Endothelial cell of umbilical vein (primary cell): Measurements from ENCODE around the gene ATOX1. TPM values are rescaled to one million over a fixed set of nuclear protein-coding genes. Genes with fewer than 3 reads are reported as not detected.
A peak's percentile ranks its signal among the peaks of the same experiment; 100 is the strongest.

Experiments
- BruUV-seq: library from RNA; stranded (reverse); fragments of 400-500 nt; replicated peaks from 2 replicates; lab custom pipeline; 2021; lab: Mats Ljungman, UMichigan
- CTCF ChIA-PET: fragments of 300-600, 350-600 bp; sonication (Branson Sonifier 250); formaldehyde crosslinking; loops from one replicate; lab custom pipeline; 2021; ENCODE audit warnings: antibody characterized with exemption, inconsistent platforms; lab: Charles Lee
- POLR2A ChIA-PET: fragments of 300-600, 350-600 bp; sonication (Branson Sonifier 250); formaldehyde crosslinking; loops from one replicate; lab custom pipeline; 2021; ENCODE audit warnings: antibody characterized with exemption, inconsistent platforms; lab: Charles Lee
- DNase-seq: peaks from one replicate; pipeline ENCODE4 v3.0.0-alpha.2; 2011; ENCODE audit warnings: low read depth, low spot score
- FAIRE-seq: peaks from 2 replicates; lab custom pipeline; 2011; peaks lifted over from hg19 to GRCh38; lab: Jason Lieb, UNC
- H2AFZ ChIP-seq: 2 replicates; pipeline ENCODE4 v1.6.0; 2012; ENCODE audit warnings: low read depth, low read length, control low read depth, inconsistent platforms
- H3K27ac ChIP-seq: 2 replicates; pipeline ENCODE4 v1.5.1; 2011; ENCODE audit warnings: low read depth, mild to moderate bottlenecking, control low read depth, low read length, moderate library complexity; ENCODE audit not compliant: insufficient read depth
- H3K27me3 ChIP-seq, 2 experiments: 2 replicates each; pipeline versions ENCODE4 v1.6.0 to v1.6.1; 2011; ENCODE audit warnings: low read length in 2 of 2, mixed read lengths in 1 of 2; ENCODE audit not compliant: control insufficient read depth in 2 of 2, insufficient read depth in 2 of 2
- H3K36me3 ChIP-seq, 2 experiments: 2 replicates in 1 of 2; 3 replicates in 1 of 2; pipeline ENCODE4 v1.5.1; 2011; ENCODE audit warnings: low read length in 2 of 2, mild to moderate bottlenecking in 1 of 2, moderate library complexity in 1 of 2; ENCODE audit not compliant: control insufficient read depth in 2 of 2, insufficient read depth in 2 of 2; ENCODE audit errors: extremely low read depth in 1 of 2
- H3K4me1 ChIP-seq: 3 replicates; pipeline ENCODE4 v1.5.1; 2011; ENCODE audit warnings: mild to moderate bottlenecking, low read length; ENCODE audit not compliant: control insufficient read depth, insufficient read depth; ENCODE audit errors: extremely low read depth
- H3K4me2 ChIP-seq: 2 replicates; pipeline ENCODE4 v1.6.1; 2011; ENCODE audit warnings: low read length, control low read depth, mixed read lengths; ENCODE audit not compliant: insufficient read depth
- H3K4me3 ChIP-seq, 3 experiments: fragments of 200-600 bp in 1 of 3; sonication (generic), shearing (Covaris generic) in 1 of 3; replicated peaks in 1 of 3; 2 replicates each; pipeline ENCODE4 v1.5.1; 2011 to 2016; ENCODE audit warnings: control low read depth in 3 of 3, low read length in 3 of 3, mild to moderate bottlenecking in 2 of 3, inconsistent platforms in 1 of 3, low read depth in 1 of 3, moderate library complexity in 1 of 3; ENCODE audit not compliant: insufficient read depth in 1 of 3
- H3K79me2 ChIP-seq: 2 replicates; pipeline ENCODE4 v1.6.0; 2012; ENCODE audit warnings: low read length, inconsistent platforms; ENCODE audit not compliant: control insufficient read depth, insufficient read depth
- H3K9ac ChIP-seq: replicated peaks from 2 replicates; pipeline ENCODE3; 2011; ENCODE audit warnings: low read length, control low read depth; ENCODE audit not compliant: insufficient read depth; ENCODE audit errors: extremely low read depth
- H3K9me1 ChIP-seq: replicated peaks from 3 replicates; pipeline ENCODE4 v1.6.0; 2011; ENCODE audit warnings: mild to moderate bottlenecking, low read length; ENCODE audit not compliant: control insufficient read depth, insufficient read depth; ENCODE audit errors: extremely low read depth
- H3K9me3 ChIP-seq: replicated peaks from 2 replicates; pipeline ENCODE4 v1.5.1; 2012; ENCODE audit warnings: low read length, inconsistent platforms; ENCODE audit not compliant: control insufficient read depth, insufficient read depth
- H4K20me1 ChIP-seq: replicated peaks from 2 replicates; pipeline ENCODE3; 2011; ENCODE audit warnings: mild to moderate bottlenecking, low read length; ENCODE audit not compliant: control insufficient read depth, insufficient read depth; ENCODE audit errors: extremely low read depth
- EZH2 ChIP-seq: IDR thresholded peaks from 2 replicates; pipeline ENCODE4 v1.6.1; 2012; ENCODE audit warnings: borderline replicate concordance, low read depth, mild to moderate bottlenecking, moderate library complexity, low read length, inconsistent platforms; ENCODE audit not compliant: severe bottlenecking
- FOS ChIP-seq: IDR thresholded peaks from 2 replicates; pipeline ENCODE4 v1.6.1; 2011; ENCODE audit warnings: mild to moderate bottlenecking, low read length, moderate library complexity, borderline replicate concordance; ENCODE audit not compliant: insufficient read depth
- GATA2 ChIP-seq: IDR thresholded peaks from 2 replicates; pipeline ENCODE4 v1.7.0; 2011; ENCODE audit warnings: low read depth, mild to moderate bottlenecking, moderate library complexity, mixed read lengths, low read length; ENCODE audit not compliant: insufficient read length, insufficient read depth
- JUN ChIP-seq: IDR thresholded peaks from 2 replicates; pipeline ENCODE4 v1.6.1; 2011; ENCODE audit warnings: borderline replicate concordance, low read depth; ENCODE audit not compliant: insufficient read length, insufficient read depth
- MYC ChIP-seq: IDR thresholded peaks from one replicate; pipeline ENCODE4 v1.6.1; 2011; ENCODE audit warnings: mild to moderate bottlenecking, low read depth, low read length
- POLR2A ChIP-seq: IDR thresholded peaks from 2 replicates; pipeline ENCODE4 v1.6.1; 2012; ENCODE audit warnings: low read depth, mild to moderate bottlenecking, control low read depth, low read length
- POLR2AphosphoS5 ChIP-seq: IDR thresholded peaks from 2 replicates; pipeline ENCODE4 v1.6.1; 2012; ENCODE audit warnings: low read depth, mild to moderate bottlenecking, control low read depth, low read length, moderate library complexity; ENCODE audit not compliant: insufficient read depth
- dilution Hi-C: fragments of 300-500 bp; cut with MboI; formaldehyde crosslinking; loops from one replicate; pipeline ENCODE4 v1.15.0; 2019; ENCODE audit warnings: low sequenced_read_pairs; ENCODE audit not compliant: extremely low pct_ligation_motif_present
- intact Hi-C: fragments of 100-400 bp; cut with micrococcal nuclease; formaldehyde crosslinking; loops from one replicate; pipeline ENCODE4 v1.10.0; 2022
- polyA plus RNA-seq, 4 experiments: library from polyadenylated mRNA; depleted of rRNA in 3 of 4; stranded (reverse) in 3 of 4; unstranded in 1 of 4; fragments of >200 nt; gene quantifications; 2 replicates each; pipeline versions ENCODE4 v1.2.1 to v1.2.3, GENCODE V29; 2011 to 2012; ENCODE audit warnings: missing spikeins in 1 of 4
- total RNA-seq: library from RNA; stranded (reverse); gene quantifications from 2 replicates; pipeline ENCODE4 v1.2.3, GENCODE V29; 2021
- TF ChIP-seq, protein P1 (sequence below): IDR thresholded peaks from 2 replicates; pipeline ENCODE4 v1.6.1; 2011; ENCODE audit not compliant: insufficient read depth, insufficient read length
- TF ChIP-seq, protein P2 (sequence below), 2 donors: IDR thresholded peaks; 1 replicate in 1 of 2; 2 replicates in 1 of 2; pipeline ENCODE4 v1.5.1; 2011; ENCODE audit warnings: low read length in 2 of 2, mild to moderate bottlenecking in 2 of 2, moderate library complexity in 2 of 2, control low read depth in 1 of 2, inconsistent platforms in 1 of 2, low read depth in 1 of 2; ENCODE audit not compliant: insufficient read depth in 1 of 2; ENCODE audit errors: extremely low read depth in 1 of 2

ATOX1 gene
- total and polyA plus RNA-seq, 2 donors (not counting 3 experiments of a cell fraction or from before 2014, with no cell fraction given) = 113 to 292 TPM

DNA sequence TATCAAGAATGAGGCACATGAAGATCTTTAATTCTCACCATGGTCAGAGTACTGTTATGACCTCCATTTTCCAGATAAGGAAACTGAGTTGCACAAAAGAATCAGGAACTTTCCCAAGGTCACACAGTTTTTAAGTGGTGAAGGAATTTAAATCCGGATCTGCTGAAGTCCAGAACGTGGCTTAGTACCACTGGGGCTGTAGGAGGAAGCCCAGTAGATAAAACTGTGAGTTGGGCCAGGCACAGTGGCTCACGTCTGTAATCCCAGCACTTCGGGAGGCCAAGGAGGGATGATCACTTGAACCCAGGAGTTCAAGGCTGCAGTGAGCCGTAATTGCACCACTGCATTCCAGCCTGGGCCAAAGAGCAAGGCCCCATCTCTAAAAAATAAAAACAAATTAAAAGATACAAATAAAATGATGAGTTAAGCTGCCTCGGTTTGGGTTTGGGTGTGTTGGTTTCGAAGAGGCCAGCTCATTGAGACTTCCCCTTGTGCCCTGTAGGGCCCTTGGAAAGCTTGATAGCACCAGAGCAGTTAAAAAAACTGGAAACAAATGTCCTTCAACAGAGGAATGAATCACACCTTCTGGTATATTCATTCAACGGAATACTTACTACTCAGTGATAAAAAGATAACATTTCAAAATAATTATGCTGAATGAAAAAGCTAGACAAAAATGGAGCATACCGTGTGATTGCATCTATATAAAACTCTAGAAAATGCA lies 20.1 kb downstream of the ATOX1 start:
- dilution Hi-C loops (no loop called here), intact Hi-C loops (no loop called here)
- no peak for FAIRE-seq
- CTCF ChIA-PET = interaction anchor here (0.8 to 10.7 kb wide), 9 partner anchors 9 to 291 kb away, joined by 3 to 323 read pairs (median 9); partner anchors contain the start of gene SLC36A1
- Histone ChIP-seq H2AFZ (no peak overlapping the region), H3K27ac (no peak overlapping the region), H3K9me3 (no peaks in the 10 kb centered on the region), H3K36me3 (no peaks in the 10 kb centered on the region), H3K4me2 (no peak overlapping the region), H3K4me3 (no peak overlapping the region), H4K20me1 (no peaks in the 10 kb centered on the region), H3K79me2 (no peaks in the 10 kb centered on the region), H3K4me1 (peaks cover 25% of the 10 kb centered on the region), H3K9ac (no peak overlapping the region), H3K9me1 (no peaks in the 10 kb centered on the region), H3K27me3 (no peaks in the 10 kb centered on the region)
- BruUV-seq = no TSS peak
- POLR2A ChIA-PET = interaction anchor here (0.7 to 3.6 kb wide), 2 partner anchors 54 to 66 kb away, joined by 4 to 16 read pairs; no protein-coding TSS in a partner anchor
- TF ChIP-seq POLR2A = no peak
- peak; percentile 44 for TF ChIP-seq FOS
- peak; percentile 57 for TF ChIP-seq GATA2
- no peak for DNase-seq

DNA sequence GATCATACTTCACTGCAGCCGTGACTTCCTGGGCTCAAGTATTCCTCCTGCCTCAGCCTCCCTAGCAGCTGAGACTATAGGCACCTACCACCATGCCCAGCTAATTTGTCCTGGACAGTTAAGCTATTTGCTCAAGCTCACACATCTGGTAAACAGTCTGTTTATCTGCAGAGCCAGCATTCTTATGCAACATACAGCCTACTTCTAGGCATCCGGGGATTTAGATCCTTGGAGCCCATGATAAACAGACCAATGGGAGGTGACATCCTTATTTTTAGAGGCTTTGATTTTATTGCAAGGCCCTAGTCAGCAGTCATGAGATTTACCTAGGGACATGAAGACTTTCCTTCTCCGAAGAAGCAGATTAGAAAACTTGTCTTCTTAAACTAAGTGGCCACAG lies 21.0 kb downstream of the ATOX1 start:
- Histone ChIP-seq H3K27ac (no peak overlapping the region), H3K9me1 (no peaks in the 10 kb centered on the region), H3K27me3 (no peaks in the 10 kb centered on the region), H3K9me3 (no peaks in the 10 kb centered on the region), H2AFZ (no peak overlapping the region), H3K79me2 (no peaks in the 10 kb centered on the region), H3K4me1 (peaks cover 22% of the 10 kb centered on the region), H3K4me2 (no peak overlapping the region), H3K9ac (no peak overlapping the region), H3K4me3 (no peak overlapping the region), H3K36me3 (no peaks in the 10 kb centered on the region), H4K20me1 (no peaks in the 10 kb centered on the region)
- CTCF ChIA-PET = interaction anchor here (1.6 to 10.7 kb wide), 3 partner anchors 73 to 290 kb away, joined by 4 to 323 read pairs (median 142); partner anchors contain the start of gene SLC36A1
- FAIRE-seq (no peak), DNase-seq (no peak)
- intact Hi-C loops (no loop called here), dilution Hi-C loops (no loop called here)
- POLR2A ChIA-PET = no interaction called here
- BruUV-seq = no TSS peak
- no peak for TF ChIP-seq GATA2
- TF ChIP-seq, protein P1, sequence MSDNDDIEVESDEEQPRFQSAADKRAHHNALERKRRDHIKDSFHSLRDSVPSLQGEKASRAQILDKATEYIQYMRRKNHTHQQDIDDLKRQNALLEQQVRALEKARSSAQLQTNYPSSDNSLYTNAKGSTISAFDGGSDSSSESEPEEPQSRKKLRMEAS = no peak
- TF ChIP-seq POLR2AphosphoS5 = no peak
- TF ChIP-seq MYC = no peak
- no peak for TF ChIP-seq JUN
- TF ChIP-seq POLR2A = no peak
- TF ChIP-seq FOS = no peak
- TF ChIP-seq, protein P2, sequence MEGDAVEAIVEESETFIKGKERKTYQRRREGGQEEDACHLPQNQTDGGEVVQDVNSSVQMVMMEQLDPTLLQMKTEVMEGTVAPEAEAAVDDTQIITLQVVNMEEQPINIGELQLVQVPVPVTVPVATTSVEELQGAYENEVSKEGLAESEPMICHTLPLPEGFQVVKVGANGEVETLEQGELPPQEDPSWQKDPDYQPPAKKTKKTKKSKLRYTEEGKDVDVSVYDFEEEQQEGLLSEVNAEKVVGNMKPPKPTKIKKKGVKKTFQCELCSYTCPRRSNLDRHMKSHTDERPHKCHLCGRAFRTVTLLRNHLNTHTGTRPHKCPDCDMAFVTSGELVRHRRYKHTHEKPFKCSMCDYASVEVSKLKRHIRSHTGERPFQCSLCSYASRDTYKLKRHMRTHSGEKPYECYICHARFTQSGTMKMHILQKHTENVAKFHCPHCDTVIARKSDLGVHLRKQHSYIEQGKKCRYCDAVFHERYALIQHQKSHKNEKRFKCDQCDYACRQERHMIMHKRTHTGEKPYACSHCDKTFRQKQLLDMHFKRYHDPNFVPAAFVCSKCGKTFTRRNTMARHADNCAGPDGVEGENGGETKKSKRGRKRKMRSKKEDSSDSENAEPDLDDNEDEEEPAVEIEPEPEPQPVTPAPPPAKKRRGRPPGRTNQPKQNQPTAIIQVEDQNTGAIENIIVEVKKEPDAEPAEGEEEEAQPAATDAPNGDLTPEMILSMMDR (IDR thresholded peaks at IDR 0.05; ENCODE audit: extremely low read depth in 1 of 2, insufficient read depth in 1 of 2, low read depth in 1 of 2, low read length in 2 of 2) = no peak
- TF ChIP-seq EZH2 = no peak
